ENCODE data around the gene GABRP.
"Not testable (repeated sequence)": the region's sequence is repeated elsewhere in the genome, so short reads cannot be mapped to it uniquely, and the experiment has no call there.

The GABRP gene

GRCh38 chr5:170792878-170793277 lies 9.4 kb downstream of the GABRP start:
- DNase-seq (ENCODE audit: low read depth in 2 of 2), result no peak

- no peak for DNase-seq (ENCODE audit: low read depth in 2 of 2)
Measured at GRCh38 chr5:170795154-170795553, 11.6 kb downstream of the GABRP start.

- no peak for DNase-seq (ENCODE audit: low read depth in 2 of 2)
Measured at GRCh38 chr5:170805666-170806065, 22.1 kb downstream of the GABRP start.

GRCh38 chr5:170809551-170809950 lies 26.0 kb downstream of the GABRP start:
- no peak for DNase-seq (ENCODE audit: low read depth in 2 of 2)

- DNase-seq (ENCODE audit: low read depth in 2 of 2), result no peak
Measured at GRCh38 chr5:170811719-170812118, 28.2 kb downstream of the GABRP start.

- no peak for DNase-seq (ENCODE audit: low read depth in 2 of 2)
Measured at GRCh38 chr5:170813231-170813630, 29.7 kb downstream of the GABRP start.

- no peak for DNase-seq (ENCODE audit: low read depth in 2 of 2)
Measured at GRCh38 chr5:170817195-170817594, 33.7 kb downstream of the GABRP start.

- DNase-seq (ENCODE audit: low read depth in 2 of 2), result no peak
Measured at GRCh38 chr5:170818232-170818631, 34.7 kb downstream of the GABRP start.

GRCh38 chr5:170819824-170820223 lies 36.3 kb downstream of the GABRP start:
- DNase-seq (ENCODE audit: low read depth in 2 of 2), result no peak

GRCh38 chr5:170821257-170821800 lies 37.8 kb downstream of the GABRP start:
- no peak for DNase-seq (ENCODE audit: low read depth in 2 of 2)

- DNase-seq (ENCODE audit: low read depth in 2 of 2), result no peak
Measured at GRCh38 chr5:170826117-170826516, 42.6 kb downstream of the GABRP start.

- no peak for DNase-seq (ENCODE audit: low read depth in 2 of 2)
Measured at GRCh38 chr5:170832241-170832640, 48.7 kb downstream of the GABRP start.

GRCh38 chr5:170833981-170834380 lies 50.5 kb downstream of the GABRP start:
- DNase-seq (ENCODE audit: low read depth in 2 of 2), result not testable (repeated sequence)

GRCh38 chr5:170836226-170836625 lies 52.7 kb downstream of the GABRP start:
- no peak for DNase-seq (ENCODE audit: low read depth in 2 of 2)

- no peak for DNase-seq (ENCODE audit: low read depth in 2 of 2)
Measured at GRCh38 chr5:170843870-170844269, 60.3 kb downstream of the GABRP start.

- DNase-seq (ENCODE audit: low read depth in 2 of 2), result no peak
Measured at GRCh38 chr5:170844651-170845050, 61.1 kb downstream of the GABRP start.

GRCh38 chr5:170846416-170846815 lies 62.9 kb downstream of the GABRP start:
- DNase-seq (ENCODE audit: low read depth in 2 of 2), result no peak

GRCh38 chr5:170846846-170847245 lies 63.3 kb downstream of the GABRP start:
- DNase-seq (ENCODE audit: low read depth in 2 of 2), result no peak

GRCh38 chr5:170848033-170848432 lies 64.5 kb downstream of the GABRP start:
- no peak for DNase-seq (ENCODE audit: low read depth in 2 of 2)

- no peak for DNase-seq (ENCODE audit: low read depth in 2 of 2)
Measured at GRCh38 chr5:170849374-170849773, 65.8 kb downstream of the GABRP start.

- DNase-seq (ENCODE audit: low read depth in 2 of 2), result no peak
Measured at GRCh38 chr5:170854566-170854965, 71.0 kb downstream of the GABRP start.

GRCh38 chr5:170857066-170857465 lies 73.5 kb downstream of the GABRP start:
- DNase-seq (ENCODE audit: low read depth in 2 of 2), result no peak

GRCh38 chr5:170860415-170860814 lies 76.9 kb downstream of the GABRP start:
- DNase-seq (ENCODE audit: low read depth in 2 of 2), result no peak

Measured in stimulated activated CD4-positive, alpha-beta T cell treated with anti-CD3 and anti-CD28 coated beads, Interleukin-1b, Interleukin-23, amount 100 ng/mL, for 4 hours (primary cell).